ENCODE measurements around the gene TLCD1.
A peak's percentile ranks its signal among the peaks of the same experiment; 100 is the strongest.

TLCD1 gene

DNA sequence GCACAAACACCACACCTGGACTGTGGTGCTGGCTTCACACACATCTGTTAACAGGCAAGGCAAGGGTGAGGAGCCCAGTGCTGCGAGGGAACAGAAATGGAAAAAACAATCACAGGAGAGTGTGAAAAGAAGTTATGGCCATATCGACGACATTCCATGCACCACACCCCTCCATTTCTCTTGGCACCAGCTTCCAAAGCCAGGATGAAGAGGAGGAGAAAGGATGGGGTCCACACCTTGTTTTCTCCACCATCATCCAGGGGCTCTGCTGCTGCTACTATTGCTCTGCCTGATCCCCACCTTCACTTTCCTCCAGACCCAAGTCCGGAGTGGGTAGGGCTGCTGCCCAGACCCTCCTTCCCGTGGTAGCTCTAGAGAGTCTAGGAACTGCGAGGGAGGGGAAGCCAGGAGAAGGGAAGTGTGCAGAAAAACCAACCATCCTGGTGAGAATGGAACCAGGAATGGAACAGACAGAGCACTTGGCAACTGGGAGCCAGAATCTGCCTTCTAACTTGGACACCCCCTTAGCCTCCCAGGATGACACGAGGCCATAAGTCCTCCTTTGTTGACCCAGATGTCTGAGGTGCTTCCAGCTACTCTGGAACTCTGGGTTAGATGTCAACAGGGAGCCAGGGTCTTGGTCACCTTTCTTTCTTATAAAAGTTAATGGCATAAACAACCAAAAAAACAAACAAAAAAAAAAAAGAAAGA lies 13.2 kb downstream of the TLCD1 start:
- DNase-seq (ENCODE audit: low read depth in 3 of 3): no peak

- peak; percentile 44 to 53 (median 48) for DNase-seq (ENCODE audit: low read depth in 3 of 3)
Observed at GRCh38 chr17:28712032-28712704, 13.9 kb downstream of the TLCD1 start.

- no peak for DNase-seq (ENCODE audit: low read depth in 3 of 3)
Observed at GRCh38 chr17:28711723-28712031, 14.4 kb downstream of the TLCD1 start, which contains the start of gene PROCA1. Gene PROCA1, minus strand, starts transcription at chr17:28711888. Its CDS starts 228 bp downstream, at chr17:28711660.

- peak; percentile 80 to 86 (median 81) for DNase-seq (ENCODE audit: low read depth in 3 of 3)
Observed at GRCh38 chr17:28710861-28711722, 14.9 kb downstream of the TLCD1 start.

GRCh38 chr17:28707339-28707720 lies 18.7 kb downstream of the TLCD1 start:
- DNase-seq (ENCODE audit: low read depth in 3 of 3): no peak

DNA sequence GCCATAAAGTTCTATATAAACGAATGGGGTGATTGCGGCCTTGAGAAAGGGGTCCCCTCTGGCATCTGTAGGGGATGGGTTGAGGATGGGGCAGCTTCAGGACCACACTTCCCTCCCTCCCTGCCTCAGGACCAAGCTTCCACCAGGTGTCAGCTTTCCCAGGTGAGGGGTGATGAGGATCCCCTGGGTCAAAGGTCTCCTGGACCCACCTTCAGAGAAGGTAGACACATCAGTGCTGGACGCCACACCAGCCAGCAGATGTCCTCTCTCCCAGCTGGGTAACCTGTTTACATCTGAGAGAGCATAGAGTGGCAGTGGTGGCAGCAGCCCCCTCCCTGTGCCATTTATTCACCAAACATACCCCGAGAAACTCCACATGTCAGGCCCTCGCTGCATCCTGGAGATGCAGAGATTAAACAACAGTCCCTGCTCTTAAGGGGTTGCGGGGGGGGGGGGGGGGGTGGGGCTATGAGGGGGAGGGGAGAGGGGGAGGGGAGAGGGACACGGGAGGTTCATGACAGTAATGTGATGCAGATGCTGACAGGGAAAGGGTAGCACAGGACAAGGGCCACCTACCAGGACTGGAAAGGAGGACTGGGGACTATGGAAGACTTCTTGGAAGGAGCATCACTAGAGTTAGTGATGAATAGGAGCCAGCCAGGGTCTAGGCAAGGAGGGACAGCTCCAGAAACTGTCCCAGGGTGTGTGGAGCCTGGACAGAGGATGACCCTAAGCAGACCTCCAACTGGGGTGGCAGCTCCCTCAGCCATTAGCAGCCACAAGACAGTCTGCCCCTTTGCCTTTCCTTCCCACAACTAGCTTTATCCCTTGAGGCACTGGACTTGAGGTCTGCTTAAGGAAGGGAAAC lies 19.3 kb downstream of the TLCD1 start:
- DNase-seq (ENCODE audit: low read depth in 3 of 3): no peak

DNA sequence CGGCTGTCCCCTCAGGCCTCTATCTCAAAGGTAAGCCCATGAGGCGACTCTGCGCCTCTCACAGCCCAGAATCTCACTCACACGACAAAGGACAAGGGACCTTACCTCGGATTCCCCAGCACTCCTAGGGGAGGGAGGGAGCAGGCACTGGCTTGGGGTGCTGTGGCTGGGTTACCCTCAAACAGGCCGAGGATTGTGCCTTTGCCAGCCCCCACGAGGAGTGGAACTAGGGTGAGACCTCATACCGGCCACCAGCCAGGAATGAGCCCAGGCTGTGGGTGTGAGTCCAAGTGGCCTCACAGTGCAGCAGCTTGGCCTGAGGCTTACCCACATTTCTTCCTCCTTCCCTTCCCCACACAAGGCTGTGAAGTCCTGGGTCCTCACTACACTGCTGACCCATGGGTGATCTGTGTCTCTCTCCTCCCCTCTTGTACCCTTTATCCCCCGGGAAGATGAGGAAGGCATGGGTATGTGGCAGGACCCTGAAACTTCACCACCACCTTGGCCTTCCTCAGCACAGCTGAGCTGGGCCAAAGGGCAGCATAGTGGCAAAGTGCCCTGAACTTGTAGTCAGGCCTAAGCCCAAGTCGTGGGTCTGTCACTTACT lies 20.2 kb downstream of the TLCD1 start:
- no peak for DNase-seq (ENCODE audit: low read depth in 3 of 3)

DNA sequence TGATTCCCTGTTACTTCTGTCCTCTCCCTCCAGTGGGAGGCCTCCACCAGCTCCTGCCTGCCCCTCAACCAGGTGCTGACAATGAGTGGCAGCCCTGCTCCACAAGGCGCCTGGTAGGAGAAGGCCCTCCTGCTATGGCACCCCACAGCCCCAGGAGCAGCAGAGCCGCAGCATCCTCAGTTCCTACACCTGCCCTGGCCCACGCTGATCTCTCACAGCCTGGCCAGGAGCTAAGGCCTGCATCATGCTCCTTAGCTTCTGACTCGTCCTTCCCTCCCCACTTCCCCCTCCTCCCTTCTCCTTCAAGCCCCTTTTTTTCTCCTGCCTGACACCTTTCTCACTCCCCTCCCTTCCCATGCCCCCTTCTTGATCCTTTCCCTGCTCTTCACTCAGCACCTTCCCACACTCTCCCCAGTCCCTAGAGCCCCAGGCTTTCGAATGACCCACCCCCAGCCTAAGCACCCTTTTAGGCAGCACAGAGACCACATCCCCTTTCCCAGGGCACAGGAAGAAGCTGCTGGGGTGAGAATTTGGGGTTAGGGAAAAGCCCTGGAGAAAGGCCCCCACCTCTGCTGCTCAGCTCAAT lies 20.9 kb downstream of the TLCD1 start:
- DNase-seq (ENCODE audit: low read depth in 3 of 3): no peak

DNA sequence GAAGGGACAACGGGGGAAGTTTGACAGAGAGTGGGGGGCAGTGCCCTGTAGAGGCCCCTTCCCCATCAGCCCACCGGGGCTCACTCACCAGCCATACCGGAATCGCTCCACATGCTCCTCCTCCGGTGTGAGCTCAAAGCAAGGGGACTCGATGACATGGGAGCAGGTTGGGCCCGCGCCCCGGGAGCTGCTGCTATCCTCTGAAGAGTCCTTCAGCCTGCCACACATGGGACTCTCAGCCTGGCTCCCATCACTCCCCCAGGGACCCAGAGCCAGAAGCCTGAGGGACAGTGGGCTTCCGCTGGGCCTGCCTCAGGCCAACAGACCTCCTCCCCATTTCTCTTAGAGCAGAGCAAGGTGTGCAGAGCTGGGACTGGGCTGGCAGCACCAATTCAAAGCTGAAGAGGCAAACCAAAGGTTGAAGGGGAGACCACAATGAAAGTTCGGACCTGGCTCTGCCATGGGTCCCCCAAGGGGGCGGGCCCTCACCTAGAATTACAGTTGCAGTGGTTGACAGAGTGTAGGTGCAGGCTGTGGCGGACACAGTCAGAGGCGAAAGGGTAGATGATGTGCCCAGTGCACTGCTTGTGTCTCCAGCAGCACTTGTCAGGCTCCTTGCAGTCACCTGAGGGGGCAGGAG lies 21.7 kb downstream of the TLCD1 start:
- DNase-seq (ENCODE audit: low read depth in 3 of 3): no peak

DNA sequence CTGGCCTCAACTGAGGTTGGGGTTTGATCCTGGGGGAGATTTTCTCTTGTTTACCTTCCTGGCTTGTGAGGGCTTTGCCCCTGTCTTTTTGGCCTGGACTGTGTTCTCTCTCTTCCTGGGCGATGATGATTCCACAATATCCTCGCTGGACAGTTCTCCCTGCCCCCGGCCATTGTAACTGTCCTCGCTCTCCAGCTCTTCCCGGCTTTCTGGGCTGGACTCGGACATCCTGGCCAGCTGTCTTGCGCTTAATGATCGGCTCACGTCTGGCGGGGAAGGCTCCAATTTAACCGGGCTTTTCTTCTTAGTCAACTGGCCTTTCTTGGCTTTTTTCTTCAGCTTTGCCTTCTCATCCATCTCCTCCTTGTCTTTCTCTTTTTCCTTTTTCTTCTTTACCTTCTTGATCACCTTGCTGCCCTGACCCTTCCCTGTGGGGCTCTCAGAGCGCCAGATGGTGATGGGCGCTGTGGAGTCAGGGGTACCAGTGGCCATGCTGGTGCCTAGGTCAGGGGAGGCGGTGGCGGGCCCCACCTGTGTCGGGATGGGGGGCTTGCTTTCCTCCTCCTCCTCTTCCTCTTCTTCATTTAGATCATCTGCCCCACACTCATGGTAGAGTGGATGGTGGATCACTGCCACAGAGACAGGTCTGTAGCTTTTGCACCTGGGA lies 22.3 kb downstream of the TLCD1 start:
- DNase-seq (ENCODE audit: low read depth in 3 of 3): no peak

DNA sequence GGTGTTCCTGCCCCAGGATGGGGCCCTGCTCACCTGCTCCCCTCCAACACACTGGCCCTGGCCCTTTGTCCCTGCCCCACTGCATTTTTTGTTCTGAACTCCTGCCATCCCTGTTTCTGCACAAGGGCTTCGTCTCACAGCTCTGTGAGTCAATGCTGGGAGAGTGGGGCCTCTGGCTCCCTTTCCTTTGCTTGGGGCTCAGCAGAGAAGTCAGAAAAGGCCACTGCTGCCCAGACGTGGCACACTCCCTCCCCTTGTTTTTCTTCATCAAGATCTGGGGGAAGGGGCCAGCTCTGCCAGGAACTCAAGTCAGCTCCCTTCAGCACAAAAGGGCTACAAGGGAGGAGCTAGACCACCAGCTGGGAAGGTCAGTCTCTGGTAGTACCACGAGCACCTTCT lies 23.3 kb downstream of the TLCD1 start:
- DNase-seq (ENCODE audit: low read depth in 3 of 3): no peak

DNA sequence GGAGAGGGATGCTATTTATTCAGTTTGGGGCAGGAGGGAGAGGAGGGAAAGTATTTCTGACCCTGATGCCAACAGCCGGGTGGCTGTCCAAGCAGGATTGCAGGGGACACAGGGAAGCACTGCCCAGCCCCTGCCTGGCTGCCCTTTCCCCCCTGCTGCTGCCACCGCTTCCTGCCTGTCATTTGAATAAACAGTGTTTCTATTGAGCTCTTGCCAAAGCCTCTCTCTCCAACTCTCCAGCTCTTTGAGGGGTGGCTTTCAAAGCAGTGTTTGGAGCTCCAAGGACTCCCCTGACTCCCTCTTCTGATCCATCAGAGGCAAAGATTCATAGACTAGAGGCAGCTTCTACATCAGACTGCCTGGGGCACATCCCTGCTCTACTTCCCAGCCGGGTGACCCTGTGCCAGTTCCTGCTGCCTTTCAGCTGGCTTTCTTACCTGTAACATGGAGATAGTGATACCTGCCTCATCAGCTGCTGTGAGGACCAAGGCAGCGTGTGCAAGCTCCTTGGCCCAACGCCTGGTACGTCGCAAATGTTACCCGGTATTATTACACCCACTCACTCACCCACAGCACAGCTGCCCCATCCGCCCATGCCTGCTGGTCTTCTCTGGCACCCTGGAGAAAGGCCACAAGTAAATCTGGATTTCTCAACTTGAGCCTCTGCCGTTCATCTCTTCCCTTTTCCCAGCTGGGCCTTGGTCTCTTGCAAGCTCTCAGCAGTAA lies 23.8 kb downstream of the TLCD1 start:
- DNase-seq (ENCODE audit: low read depth in 3 of 3): no peak

GRCh38 chr17:28700830-28701492 lies 25.1 kb downstream of the TLCD1 start:
- DNase-seq (ENCODE audit: low read depth in 3 of 3): no peak

- no peak for DNase-seq (ENCODE audit: low read depth in 3 of 3)
Observed at GRCh38 chr17:28700278-28700677, 25.8 kb downstream of the TLCD1 start.

- DNase-seq (ENCODE audit: low read depth in 3 of 3): no peak
Observed at GRCh38 chr17:28698253-28698941, 27.6 kb downstream of the TLCD1 start.

GRCh38 chr17:28693869-28694268 lies 32.2 kb downstream of the TLCD1 start:
- DNase-seq (ENCODE audit: low read depth in 3 of 3): no peak

GRCh38 chr17:28689011-28689410 lies 37.0 kb downstream of the TLCD1 start:
- no peak for DNase-seq (ENCODE audit: low read depth in 3 of 3)

DNA sequence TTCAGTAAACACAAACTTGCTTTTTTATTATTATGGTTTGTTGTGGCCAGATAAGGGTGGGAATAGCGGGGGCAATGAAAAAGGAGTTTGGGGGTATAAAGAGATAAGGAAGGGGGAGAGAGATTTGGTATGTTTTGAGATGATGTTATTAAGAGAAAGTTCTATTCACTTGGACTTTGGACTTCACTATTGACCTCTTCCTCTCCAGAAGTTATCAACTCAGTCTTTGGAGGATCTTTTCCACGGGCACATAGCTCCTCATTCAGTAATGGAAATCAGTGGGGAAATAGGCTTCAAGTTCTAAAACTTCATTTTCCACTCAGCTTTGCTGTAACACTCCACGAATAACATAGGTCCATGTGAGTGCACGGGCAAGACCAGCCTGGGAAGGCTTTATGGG lies 37.6 kb downstream of the TLCD1 start:
- no peak for DNase-seq (ENCODE audit: low read depth in 3 of 3)
